ENCODE data around the gene LYPLA2.

LYPLA2 gene

GRCh38 chr1:23814016-23814415, 23.1 kb downstream of the LYPLA2 start:
- Histone ChIP-seq H3K27ac (ENCODE audit: low read depth, low read length) (no peak overlapping the region), H3K36me3 (ENCODE audit: control insufficient read depth, low read length) (peaks cover 23% of the 10 kb centered on the region), H3F3A (ENCODE audit: control insufficient read depth, insufficient read depth) (no peaks in the 10 kb centered on the region), H3K9me3 (ENCODE audit: control insufficient read depth, insufficient read depth, low read length) (no peaks in the 10 kb centered on the region), H3K4me3 (ENCODE audit: low read length) (no peak overlapping the region), H3K4me2 (ENCODE audit: low read length) (no peak overlapping the region), H3K9me2 (replicated peaks; ENCODE audit: control insufficient read depth, low read length) (no peaks in the 10 kb centered on the region), H4K20me1 (ENCODE audit: control insufficient read depth, insufficient read depth, low read depth, low read length) (no peaks in the 10 kb centered on the region), H3K4me1 (ENCODE audit: control insufficient read depth, low read length) (peaks cover 24% of the 10 kb centered on the region), H3K79me2 (ENCODE audit: control insufficient read depth, low read length) (no peaks in the 10 kb centered on the region), H3K27me3 (ENCODE audit: control insufficient read depth, low read length) (no peaks in the 10 kb centered on the region)
- TF ChIP-seq CTCF (IDR thresholded peaks at IDR 0.05; ENCODE audit: low read depth, low read length, poor library complexity, severe bottlenecking) (no peak), EZH2phosphoT487 (IDR thresholded peaks at IDR 0.05; ENCODE audit: borderline replicate concordance, low read length) (no peak)

DNA sequence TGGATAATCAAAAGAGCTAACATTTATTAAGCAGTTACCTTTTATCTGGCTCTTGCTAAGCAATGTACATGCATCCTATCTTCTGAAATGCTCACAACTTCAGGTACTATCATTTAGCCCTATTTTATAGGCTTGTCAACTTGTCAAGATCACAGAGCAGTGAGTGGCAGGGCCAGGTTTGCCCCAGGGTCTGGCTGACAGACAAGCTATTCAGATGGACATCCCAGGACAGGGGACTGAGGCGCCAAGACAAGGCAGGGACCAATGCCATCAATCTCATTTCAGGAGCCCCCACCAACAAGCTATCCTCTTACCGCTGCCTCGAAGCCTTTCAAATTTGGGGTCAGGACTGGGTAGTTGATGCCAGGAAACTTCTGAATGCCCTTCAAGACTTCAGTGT, 25.4 kb downstream of the LYPLA2 start:
- no peaks in the 10 kb centered on the region for H3K27me3 ChIP-seq (ENCODE audit: control insufficient read depth, low read length)
- no peaks in the 10 kb centered on the region for H4K20me1 ChIP-seq (ENCODE audit: control insufficient read depth, insufficient read depth, low read depth, low read length)
- no peaks in the 10 kb centered on the region for H3K79me2 ChIP-seq (ENCODE audit: control insufficient read depth, low read length)
- no peaks in the 10 kb centered on the region for H3K9me2 ChIP-seq (replicated peaks; ENCODE audit: control insufficient read depth, low read length)
- H3K4me3 ChIP-seq (ENCODE audit: low read length): no peak overlapping the region
- peaks cover 4% of the 10 kb centered on the region for H3K4me1 ChIP-seq (ENCODE audit: control insufficient read depth, low read length)
- peaks cover 23% of the 10 kb centered on the region for H3K36me3 ChIP-seq (ENCODE audit: control insufficient read depth, low read length)
- no peaks in the 10 kb centered on the region for H3F3A ChIP-seq (ENCODE audit: control insufficient read depth, insufficient read depth)
- no peak overlapping the region for H3K27ac ChIP-seq (ENCODE audit: low read depth, low read length)
- TF ChIP-seq EZH2phosphoT487 (IDR thresholded peaks at IDR 0.05; ENCODE audit: borderline replicate concordance, low read length) (no peak), CTCF (IDR thresholded peaks at IDR 0.05; ENCODE audit: low read depth, low read length, poor library complexity, severe bottlenecking) (no peak)
- H3K9me3 ChIP-seq (ENCODE audit: control insufficient read depth, insufficient read depth, low read length): no peaks in the 10 kb centered on the region
- no peak overlapping the region for H3K4me2 ChIP-seq (ENCODE audit: low read length)

- no peak overlapping the region for H3K4me3 ChIP-seq (ENCODE audit: low read length)
- H3K4me1 ChIP-seq (ENCODE audit: control insufficient read depth, low read length): 0 out of 2 replicates have a peak, but pooled peaks cover 3% of the 10 kb centered on the region
- no peaks in the 10 kb centered on the region for H3F3A ChIP-seq (ENCODE audit: control insufficient read depth, insufficient read depth)
- no peaks in the 10 kb centered on the region for H3K79me2 ChIP-seq (ENCODE audit: control insufficient read depth, low read length)
- no peak for TF ChIP-seq EZH2phosphoT487 (IDR thresholded peaks at IDR 0.05; ENCODE audit: borderline replicate concordance, low read length)
- no peak for TF ChIP-seq CTCF (IDR thresholded peaks at IDR 0.05; ENCODE audit: low read depth, low read length, poor library complexity, severe bottlenecking)
- H3K27me3 ChIP-seq (ENCODE audit: control insufficient read depth, low read length): no peaks in the 10 kb centered on the region
- H3K36me3 ChIP-seq (ENCODE audit: control insufficient read depth, low read length): peaks cover 23% of the 10 kb centered on the region
- H3K27ac ChIP-seq (ENCODE audit: low read depth, low read length): no peak overlapping the region
- H3K9me3 ChIP-seq (ENCODE audit: control insufficient read depth, insufficient read depth, low read length): no peaks in the 10 kb centered on the region
- no peaks in the 10 kb centered on the region for H3K9me2 ChIP-seq (replicated peaks; ENCODE audit: control insufficient read depth, low read length)
- no peak overlapping the region for H3K4me2 ChIP-seq (ENCODE audit: low read length)
- no peaks in the 10 kb centered on the region for H4K20me1 ChIP-seq (ENCODE audit: control insufficient read depth, insufficient read depth, low read depth, low read length)
Observed at GRCh38 chr1:23816906-23817305, 26.0 kb downstream of the LYPLA2 start.

Measured in DOHH2 (cell line).